ENCODE measurements around the gene SGMS1.
"Not testable (repeated sequence)": the region's sequence is repeated elsewhere in the genome, so short reads cannot be mapped to it uniquely, and the experiment has no call there.

Gene SGMS1

DNA sequence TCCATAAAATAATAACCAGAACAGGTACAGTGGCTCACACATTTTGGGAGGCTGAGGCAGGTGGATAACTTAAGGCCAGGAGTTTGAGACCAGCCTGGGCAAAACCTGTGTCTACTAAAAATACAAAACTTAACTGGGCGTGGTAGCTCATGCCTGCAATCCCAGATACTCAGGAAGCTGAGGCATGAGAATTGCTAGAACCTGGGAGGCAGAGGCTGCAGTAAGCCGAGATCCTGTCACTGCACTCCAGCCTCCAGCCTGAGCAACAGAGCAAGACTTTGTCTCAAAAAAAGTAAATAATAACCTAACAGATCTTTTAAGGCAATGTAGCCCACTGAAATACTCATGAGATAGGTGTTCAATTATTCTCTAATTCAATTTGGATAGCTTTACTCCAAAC is 265.3 kb downstream of the SGMS1 start:
- Histone ChIP-seq H3K4me3 (ENCODE audit: low read depth, low read length) (no peak overlapping the region), H3K4me1 (ENCODE audit: control insufficient read depth, insufficient read depth, low read length) (peaks cover 18% of the 10 kb centered on the region), H3K9me3 (ENCODE audit: control insufficient read depth, insufficient read depth, low read length) (no peaks in the 10 kb centered on the region), H3K9ac (ENCODE audit: low read depth, low read length) (no peak overlapping the region), H3K27me3 (ENCODE audit: control insufficient read depth, insufficient read depth, low read length) (no peaks in the 10 kb centered on the region), H3K36me3 (ENCODE audit: control insufficient read depth, insufficient read depth, low read length) (no peaks in the 10 kb centered on the region), H3K27ac (ENCODE audit: low read depth, low read length) (no peak overlapping the region)

DNA sequence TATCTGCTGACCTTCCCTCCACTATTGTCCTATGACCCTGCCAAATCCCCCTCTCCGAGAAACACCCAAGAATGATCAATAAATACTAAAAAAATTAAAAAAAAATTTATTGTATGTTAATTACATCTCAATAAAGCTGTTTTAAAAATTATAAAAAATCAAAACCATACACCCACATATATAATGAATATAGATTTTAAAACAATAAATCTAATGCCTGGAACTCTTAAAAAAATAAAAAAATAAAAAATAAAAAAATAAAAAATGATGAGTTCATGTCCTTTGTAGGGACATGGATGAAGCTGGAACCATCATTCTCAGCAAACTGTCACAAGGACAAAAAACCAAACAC is 267.3 kb downstream of the SGMS1 start:
- not testable (repeated sequence) for H3K36me3 ChIP-seq (ENCODE audit: control insufficient read depth, insufficient read depth, low read length); H3K4me3 ChIP-seq (ENCODE audit: low read depth, low read length); H3K27me3 ChIP-seq (ENCODE audit: control insufficient read depth, insufficient read depth, low read length); H3K9me3 ChIP-seq (ENCODE audit: control insufficient read depth, insufficient read depth, low read length); H3K9ac ChIP-seq (ENCODE audit: low read depth, low read length); H3K27ac ChIP-seq (ENCODE audit: low read depth, low read length)
- H3K4me1 ChIP-seq (ENCODE audit: control insufficient read depth, insufficient read depth, low read length): peaks cover 10% of the 10 kb centered on the region; the same call in 1 of the 2 replicates

DNA sequence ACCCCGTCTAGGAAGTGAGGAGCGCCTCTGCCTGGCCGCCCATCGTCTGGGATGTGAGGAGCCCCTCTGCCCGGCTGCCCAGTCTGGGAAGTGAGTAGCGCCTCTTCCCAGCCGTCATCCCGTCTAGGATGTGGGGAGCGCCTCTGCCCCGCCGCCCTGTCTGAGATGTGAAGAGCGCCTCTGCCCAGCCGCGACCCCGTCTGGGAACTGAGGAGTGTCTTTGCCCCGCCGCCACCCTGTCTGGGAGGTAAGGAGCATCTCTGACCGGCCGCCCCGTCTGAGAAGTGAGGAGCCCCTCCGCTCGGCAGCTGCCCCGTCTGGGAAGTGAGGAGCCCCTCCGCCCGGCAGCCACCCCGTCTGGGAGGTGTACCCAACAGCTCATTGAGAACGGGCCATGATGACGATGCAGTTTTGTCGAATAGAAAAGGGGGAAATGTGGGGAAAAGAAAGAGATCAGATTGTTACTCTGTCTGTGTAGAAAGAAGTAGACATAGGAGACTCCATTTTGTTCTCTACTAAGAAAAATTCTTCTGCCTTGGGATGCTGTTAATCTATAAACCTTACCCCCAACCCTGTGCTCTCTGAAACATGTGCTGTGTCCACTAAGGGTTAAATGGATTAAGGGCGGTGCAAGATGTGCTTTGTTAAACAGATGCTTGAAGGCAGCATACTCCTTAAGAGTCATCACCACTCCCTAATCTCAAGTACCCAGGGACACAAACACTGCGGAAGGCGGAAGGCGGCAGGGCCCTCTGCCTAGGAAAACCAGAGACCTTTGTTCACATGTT is 267.9 kb downstream of the SGMS1 start:
- not testable (repeated sequence) for H3K36me3 ChIP-seq (ENCODE audit: control insufficient read depth, insufficient read depth, low read length); H3K27ac ChIP-seq (ENCODE audit: low read depth, low read length); H3K9ac ChIP-seq (ENCODE audit: low read depth, low read length)

DNA sequence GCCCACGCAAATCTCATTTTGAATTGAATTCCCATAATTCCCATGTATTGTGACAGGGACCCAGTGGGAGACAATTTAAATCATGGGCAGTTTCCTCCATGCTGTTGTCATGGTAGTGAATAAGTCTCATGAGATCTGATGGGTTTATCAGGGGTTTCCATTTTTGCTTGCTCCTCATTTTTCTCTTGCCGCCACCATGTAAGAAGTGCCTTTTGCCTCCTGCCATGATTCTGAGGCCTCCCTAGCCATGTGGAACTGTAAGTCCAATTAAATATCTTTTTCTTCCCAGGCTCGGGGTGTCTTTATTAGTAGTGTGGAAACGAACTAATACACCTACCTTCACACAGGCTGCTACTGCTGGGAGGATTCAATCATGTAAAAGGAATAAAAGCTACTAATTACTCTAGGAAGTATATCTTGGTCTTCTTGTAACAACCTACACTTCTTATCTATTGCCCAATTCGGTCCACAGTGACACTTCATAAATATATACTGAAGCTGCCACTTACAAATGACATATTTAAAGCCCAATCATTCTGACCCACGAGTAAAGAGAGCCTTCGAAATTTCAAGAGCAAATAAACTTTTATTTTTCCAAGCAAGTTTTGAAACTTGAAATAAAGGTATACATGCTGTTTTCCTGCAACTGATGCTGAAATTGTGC is 272.1 kb downstream of the SGMS1 start:
- H3K9ac ChIP-seq (ENCODE audit: low read depth, low read length): no peak overlapping the region
- H3K27me3 ChIP-seq (ENCODE audit: control insufficient read depth, insufficient read depth, low read length): no peaks in the 10 kb centered on the region
- H3K4me1 ChIP-seq (ENCODE audit: control insufficient read depth, insufficient read depth, low read length): no peaks in the 10 kb centered on the region
- no peak overlapping the region for H3K4me3 ChIP-seq (ENCODE audit: low read depth, low read length)
- no peak overlapping the region for H3K27ac ChIP-seq (ENCODE audit: low read depth, low read length)
- H3K36me3 ChIP-seq (ENCODE audit: control insufficient read depth, insufficient read depth, low read length): no peaks in the 10 kb centered on the region
- peaks cover 11% of the 10 kb centered on the region for H3K9me3 ChIP-seq (ENCODE audit: control insufficient read depth, insufficient read depth, low read length)

More for the DNA sequence above, 267.9 kb downstream of the SGMS1 start:
- H3K4me1 ChIP-seq (ENCODE audit: control insufficient read depth, insufficient read depth, low read length); H3K4me3 ChIP-seq (ENCODE audit: low read depth, low read length); H3K9me3 ChIP-seq (ENCODE audit: control insufficient read depth, insufficient read depth, low read length); H3K27me3 ChIP-seq (ENCODE audit: control insufficient read depth, insufficient read depth, low read length): not testable (repeated sequence)

GRCh38 chr10:50350366-50350765 is 273.4 kb downstream of the SGMS1 start:
- no peak overlapping the region for H3K27ac ChIP-seq (ENCODE audit: low read depth, low read length)
- H3K9me3 ChIP-seq (ENCODE audit: control insufficient read depth, insufficient read depth, low read length): peaks cover 11% of the 10 kb centered on the region
- no peaks in the 10 kb centered on the region for H3K27me3 ChIP-seq (ENCODE audit: control insufficient read depth, insufficient read depth, low read length)
- H3K36me3 ChIP-seq (ENCODE audit: control insufficient read depth, insufficient read depth, low read length): no peaks in the 10 kb centered on the region
- no peak overlapping the region for H3K4me3 ChIP-seq (ENCODE audit: low read depth, low read length)
- H3K4me1 ChIP-seq (ENCODE audit: control insufficient read depth, insufficient read depth, low read length): no peaks in the 10 kb centered on the region
- no peak overlapping the region for H3K9ac ChIP-seq (ENCODE audit: low read depth, low read length)

GRCh38 chr10:50349554-50349953 is 274.2 kb downstream of the SGMS1 start:
- no peaks in the 10 kb centered on the region for H3K36me3 ChIP-seq (ENCODE audit: control insufficient read depth, insufficient read depth, low read length)
- peaks cover 11% of the 10 kb centered on the region for H3K9me3 ChIP-seq (ENCODE audit: control insufficient read depth, insufficient read depth, low read length)
- H3K27ac ChIP-seq (ENCODE audit: low read depth, low read length): no peak overlapping the region
- no peaks in the 10 kb centered on the region for H3K27me3 ChIP-seq (ENCODE audit: control insufficient read depth, insufficient read depth, low read length)
- H3K4me3 ChIP-seq (ENCODE audit: low read depth, low read length): no peak overlapping the region
- no peak overlapping the region for H3K9ac ChIP-seq (ENCODE audit: low read depth, low read length)
- no peaks in the 10 kb centered on the region for H3K4me1 ChIP-seq (ENCODE audit: control insufficient read depth, insufficient read depth, low read length)

GRCh38 chr10:50347394-50347802 is 276.4 kb downstream of the SGMS1 start:
- H3K27ac ChIP-seq (ENCODE audit: low read depth, low read length): no peak overlapping the region
- no peak overlapping the region for H3K4me3 ChIP-seq (ENCODE audit: low read depth, low read length)
- H3K4me1 ChIP-seq (ENCODE audit: control insufficient read depth, insufficient read depth, low read length): no peaks in the 10 kb centered on the region
- H3K9ac ChIP-seq (ENCODE audit: low read depth, low read length): no peak overlapping the region
- H3K9me3 ChIP-seq (ENCODE audit: control insufficient read depth, insufficient read depth, low read length): peaks cover 11% of the 10 kb centered on the region
- no peaks in the 10 kb centered on the region for H3K27me3 ChIP-seq (ENCODE audit: control insufficient read depth, insufficient read depth, low read length)
- H3K36me3 ChIP-seq (ENCODE audit: control insufficient read depth, insufficient read depth, low read length): peaks cover 11% of the 10 kb centered on the region

DNA sequence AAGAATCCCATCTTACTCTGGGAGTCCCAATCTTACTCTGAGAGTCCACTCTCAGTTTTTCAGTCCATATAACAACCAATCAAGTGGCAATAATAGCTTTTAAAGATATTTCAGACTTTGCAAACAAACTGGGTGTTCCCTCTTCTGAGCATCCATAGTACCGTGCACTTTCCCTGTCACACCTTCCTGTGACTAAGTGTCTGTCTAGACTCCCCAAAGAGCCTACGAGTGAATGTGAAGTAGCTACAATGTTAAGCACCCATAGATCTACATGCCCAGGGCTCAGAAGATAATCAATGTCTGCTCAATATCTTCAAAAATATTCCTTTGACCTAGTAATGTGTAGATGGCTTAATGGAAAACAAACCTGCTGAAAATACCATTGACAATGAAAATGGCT is 276.8 kb downstream of the SGMS1 start:
- no peaks in the 10 kb centered on the region for H3K27me3 ChIP-seq (ENCODE audit: control insufficient read depth, insufficient read depth, low read length)
- no peak overlapping the region for H3K9ac ChIP-seq (ENCODE audit: low read depth, low read length)
- H3K36me3 ChIP-seq (ENCODE audit: control insufficient read depth, insufficient read depth, low read length): peaks cover 11% of the 10 kb centered on the region
- H3K4me1 ChIP-seq (ENCODE audit: control insufficient read depth, insufficient read depth, low read length): no peaks in the 10 kb centered on the region
- no peak overlapping the region for H3K4me3 ChIP-seq (ENCODE audit: low read depth, low read length)
- H3K9me3 ChIP-seq (ENCODE audit: control insufficient read depth, insufficient read depth, low read length): peaks cover 11% of the 10 kb centered on the region
- no peak overlapping the region for H3K27ac ChIP-seq (ENCODE audit: low read depth, low read length)

GRCh38 chr10:50345545-50345944 is 278.2 kb downstream of the SGMS1 start:
- Histone ChIP-seq H3K9me3 (ENCODE audit: control insufficient read depth, insufficient read depth, low read length) (peaks cover 10% of the 10 kb centered on the region; the same call in 1 of the 2 replicates), H3K4me1 (ENCODE audit: control insufficient read depth, insufficient read depth, low read length) (no peaks in the 10 kb centered on the region), H3K27me3 (ENCODE audit: control insufficient read depth, insufficient read depth, low read length) (no peaks in the 10 kb centered on the region), H3K27ac (ENCODE audit: low read depth, low read length) (no peak overlapping the region), H3K4me3 (ENCODE audit: low read depth, low read length) (no peak overlapping the region), H3K36me3 (ENCODE audit: control insufficient read depth, insufficient read depth, low read length) (peaks cover 11% of the 10 kb centered on the region), H3K9ac (ENCODE audit: low read depth, low read length) (no peak overlapping the region)

GRCh38 chr10:50343702-50344331 is 279.9 kb downstream of the SGMS1 start:
- Histone ChIP-seq H3K9ac (ENCODE audit: low read depth, low read length) (no peak overlapping the region), H3K4me1 (ENCODE audit: control insufficient read depth, insufficient read depth, low read length) (no peaks in the 10 kb centered on the region), H3K36me3 (ENCODE audit: control insufficient read depth, insufficient read depth, low read length) (peaks cover 11% of the 10 kb centered on the region), H3K9me3 (ENCODE audit: control insufficient read depth, insufficient read depth, low read length) (no peaks in the 10 kb centered on the region), H3K27ac (ENCODE audit: low read depth, low read length) (no peak overlapping the region), H3K27me3 (ENCODE audit: control insufficient read depth, insufficient read depth, low read length) (no peaks in the 10 kb centered on the region), H3K4me3 (ENCODE audit: low read depth, low read length) (no peak overlapping the region)

DNA sequence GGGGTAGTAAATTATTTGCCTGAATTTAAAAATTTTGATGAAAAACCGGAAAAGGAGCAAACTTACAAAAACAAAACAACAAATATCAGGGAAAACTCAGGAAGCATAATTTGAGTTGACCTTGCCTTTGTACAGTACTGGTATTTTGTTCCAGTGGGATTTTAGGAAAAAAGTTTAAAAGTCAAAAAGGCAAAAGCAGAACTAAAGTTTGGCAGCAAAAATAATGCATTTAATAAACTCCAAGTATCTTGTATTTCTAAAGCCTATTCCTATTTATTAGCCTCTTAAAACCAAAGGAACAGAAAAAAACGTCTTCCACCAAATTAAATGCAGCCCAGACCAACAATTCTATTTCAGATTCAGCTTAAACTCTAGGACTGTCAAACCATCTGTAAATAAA is 281.8 kb downstream of the SGMS1 start:
- Histone ChIP-seq H3K9ac (ENCODE audit: low read depth, low read length) (no peak overlapping the region), H3K36me3 (ENCODE audit: control insufficient read depth, insufficient read depth, low read length) (peaks cover 11% of the 10 kb centered on the region), H3K27ac (ENCODE audit: low read depth, low read length) (no peak overlapping the region), H3K4me3 (ENCODE audit: low read depth, low read length) (no peak overlapping the region), H3K4me1 (ENCODE audit: control insufficient read depth, insufficient read depth, low read length) (no peaks in the 10 kb centered on the region), H3K9me3 (ENCODE audit: control insufficient read depth, insufficient read depth, low read length) (no peaks in the 10 kb centered on the region), H3K27me3 (ENCODE audit: control insufficient read depth, insufficient read depth, low read length) (no peaks in the 10 kb centered on the region)
